Measurements from ENCODE around the gene EHMT1. TPM values are rescaled to one million over a fixed set of nuclear protein-coding genes. Genes with fewer than 3 reads are reported as not detected.

Gene EHMT1
- total and polyA plus RNA-seq, 2 of the 8 experiments (the other 6 are each of a cell fraction or from before 2014, with no cell fraction given) = 95.7 to 163 TPM

DNA sequence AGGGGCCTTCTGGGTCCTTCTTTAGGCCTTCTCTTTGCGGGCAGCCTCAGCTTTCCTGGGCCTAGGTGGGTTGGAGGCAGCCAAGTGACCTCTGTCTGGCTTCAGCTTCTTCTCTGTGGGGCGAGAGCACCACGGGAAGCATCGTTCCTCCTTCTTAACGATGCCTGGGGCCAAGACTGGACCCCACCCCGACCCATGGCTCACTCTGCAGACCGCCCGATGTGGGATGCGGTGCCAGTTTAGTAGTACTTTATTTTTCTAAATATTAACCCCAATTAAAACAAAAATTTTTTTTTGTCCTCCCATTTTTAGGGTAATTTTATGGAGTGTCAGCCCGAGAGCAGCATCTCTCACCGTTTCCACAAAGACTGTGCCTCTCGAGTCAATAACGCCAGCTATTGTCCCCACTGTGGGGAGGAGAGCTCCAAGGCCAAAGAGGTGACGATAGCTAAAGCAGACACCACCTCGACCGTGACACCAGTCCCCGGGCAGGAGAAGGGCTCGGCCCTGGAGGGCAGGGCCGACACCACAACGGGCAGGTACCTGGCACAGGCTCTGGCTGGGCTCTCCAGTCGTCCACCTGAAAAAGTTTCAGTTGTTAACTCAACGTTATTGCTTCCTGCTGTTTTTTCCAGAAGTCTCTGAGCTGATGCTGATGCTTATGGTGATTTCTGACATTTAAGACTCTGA, 157.6 kb downstream of the EHMT1 start:
- ChIA-PET POLR2A (ENCODE audit: partially characterized antibody) (interaction anchor here (1.1 to 1.5 kb wide), 2 partner anchors 9 to 21 kb away, joined by 3 read pairs; no protein-coding TSS in a partner anchor), CTCF (ENCODE audit: partially characterized antibody) (interaction anchor here (0.9 to 1.5 kb wide), 3 partner anchors 10 to 194 kb away, joined by 3 to 4 read pairs (median 3); no protein-coding TSS in a partner anchor)
- H3K23me2 ChIP-seq (ENCODE audit: low read depth, low read length) = no peaks in the 10 kb centered on the region
- 0 out of 7 replicates have a peak, but pooled peaks cover 0 to under 1% (median 0%) of the 10 kb centered on the region in 4 experiments for H3K4me1 ChIP-seq (replicated peaks in 1 of 4; ENCODE audit: control insufficient read depth in 3 of 4, insufficient read depth in 4 of 4, low read length in 3 of 4)
- H2BK5ac ChIP-seq (ENCODE audit: low read depth, low read length) = no peak overlapping the region
- no peak overlapping the region for H2BK15ac ChIP-seq (ENCODE audit: low read length)
- H3K4me3 ChIP-seq (ENCODE audit: extremely low read depth in 1 of 4, insufficient read depth in 2 of 4, low read depth in 3 of 4, low read length in 4 of 4) = no peak overlapping the region
- peaks cover 7% of the 10 kb centered on the region; the same call in 1 of the 2 replicates for H3K79me1 ChIP-seq (ENCODE audit: low read depth, low read length)
- H3K4ac ChIP-seq (replicated peaks; ENCODE audit: insufficient read length, low read depth, low read length) = no peak overlapping the region
- H4K8ac ChIP-seq (ENCODE audit: extremely low read depth, insufficient read depth, low read length) = no peak overlapping the region
- no peak overlapping the region for H2BK12ac ChIP-seq (ENCODE audit: low read depth, low read length)
- H3K18ac ChIP-seq (ENCODE audit: extremely low read depth, low read length) = no peak overlapping the region
- H2AK5ac ChIP-seq (ENCODE audit: low read depth, low read length) = no peak overlapping the region
- no peak overlapping the region for H4K5ac ChIP-seq (ENCODE audit: insufficient read length, low read depth, low read length)
- no peaks in the 10 kb centered on the region for H3K9me3 ChIP-seq (ENCODE audit: insufficient read depth in 2 of 2, low read depth in 1 of 2, low read length in 1 of 2)
- peaks cover 14 to 58% (median 29%) of the 10 kb centered on the region in 4 experiments; a peak in 7 of 8 replicates for H3K36me3 ChIP-seq (ENCODE audit: control insufficient read depth in 2 of 4, insufficient read depth in 4 of 4, low read length in 3 of 4)
- H2AFZ ChIP-seq (ENCODE audit: low read length) = no peak overlapping the region
- peaks cover 0 to 4% of the 10 kb centered on the region in 2 experiments; a peak in 1 of 4 replicates for H3K79me2 ChIP-seq (ENCODE audit: control insufficient read depth in 1 of 2, insufficient read depth in 2 of 2, low read length in 2 of 2)
- no peak overlapping the region for H2BK20ac ChIP-seq (ENCODE audit: low read length)
- no peaks in the 10 kb centered on the region for H3K27me3 ChIP-seq (replicated peaks in 1 of 4; ENCODE audit: control insufficient read depth in 3 of 4, extremely low read depth in 1 of 4, insufficient read depth in 3 of 4, low read length in 3 of 4)
- no peak overlapping the region for H3K23ac ChIP-seq (ENCODE audit: insufficient read length)
- no peak overlapping the region for H3K14ac ChIP-seq (ENCODE audit: insufficient read length)
- H3K9ac ChIP-seq (replicated peaks in 1 of 4; ENCODE audit: extremely low read depth in 1 of 4, low read depth in 3 of 4, low read length in 3 of 4) = no peak overlapping the region
- no peak overlapping the region for H3K56ac ChIP-seq (replicated peaks; ENCODE audit: insufficient read length, low read depth, low read length)
- FAIRE-seq (no peak), DNase-seq (ENCODE audit: low read depth in 1 of 2, low spot score in 2 of 2) (no peak)
- no peak overlapping the region for H4K91ac ChIP-seq (replicated peaks; ENCODE audit: insufficient read length, low read length)
- no peak overlapping the region for H3K4me2 ChIP-seq (ENCODE audit: insufficient read depth in 1 of 2, low read depth in 2 of 2, low read length in 2 of 2)
- H4K20me1 ChIP-seq (replicated peaks in 1 of 2; ENCODE audit: control insufficient read depth in 1 of 2, insufficient read depth in 2 of 2, low read length in 2 of 2) = peaks cover 4 to 5% of the 10 kb centered on the region in 2 experiments
- 95% methylated on average over 22 of the region's 22 CpGs; no CpG with 5 or more reads in 1 of the 2 experiments for WGBS, 2 experiments (ENCODE audit: extremely low coverage in 1 of 2, insufficient coverage in 1 of 2, insufficient read length in 1 of 2, insufficient replicate concordance in 2 of 2, low coverage in 1 of 2, low lambda C conversion rate in 2 of 2, missing lambda C conversion rate in 1 of 2)
- no peak overlapping the region for H2BK120ac ChIP-seq (replicated peaks; ENCODE audit: low read depth, low read length)
- no peak overlapping the region for H3K27ac ChIP-seq (ENCODE audit: low read depth, low read length)
- TF ChIP-seq CBX8 (IDR thresholded peaks at IDR 0.05; ENCODE audit: borderline replicate concordance, low read depth, low read length) (no peak), CHD2 (IDR thresholded peaks at IDR 0.05; ENCODE audit: low read length) (no peak), RBBP5 (IDR thresholded peaks at IDR 0.05; ENCODE audit: borderline replicate concordance, low read depth, low read length) (no peak), ZNF274 (IDR thresholded peaks at IDR 0.05; ENCODE audit: borderline replicate concordance, extremely low read depth, low read length) (no peak), SIN3A (conservative IDR thresholded peaks at IDR 0.05 in 1 of 2, IDR thresholded peaks at IDR 0.05 in 1 of 2; ENCODE audit: low read depth in 1 of 2, low read length in 2 of 2) (no peak), CEBPB (IDR thresholded peaks at IDR 0.05; ENCODE audit: low read depth, low read length) (no peak), EGR1 (IDR thresholded peaks at IDR 0.05; ENCODE audit: borderline replicate concordance, low read depth, low read length) (no peak), RXRA (IDR thresholded peaks at IDR 0.05; ENCODE audit: insufficient read depth, low read depth, low read length) (no peak), FOSL1 (IDR thresholded peaks at IDR 0.05; ENCODE audit: insufficient read depth, low read depth, low read length) (no peak), GABPA (IDR thresholded peaks at IDR 0.05; ENCODE audit: borderline replicate concordance, insufficient read depth, low read length) (no peak)
- TF ChIP-seq, protein P1, sequence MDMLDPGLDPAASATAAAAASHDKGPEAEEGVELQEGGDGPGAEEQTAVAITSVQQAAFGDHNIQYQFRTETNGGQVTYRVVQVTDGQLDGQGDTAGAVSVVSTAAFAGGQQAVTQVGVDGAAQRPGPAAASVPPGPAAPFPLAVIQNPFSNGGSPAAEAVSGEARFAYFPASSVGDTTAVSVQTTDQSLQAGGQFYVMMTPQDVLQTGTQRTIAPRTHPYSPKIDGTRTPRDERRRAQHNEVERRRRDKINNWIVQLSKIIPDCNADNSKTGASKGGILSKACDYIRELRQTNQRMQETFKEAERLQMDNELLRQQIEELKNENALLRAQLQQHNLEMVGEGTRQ (IDR thresholded peaks at IDR 0.05; ENCODE audit: low read length) = no peak

Measured in H1 (cell line).